HTERT RPE-1 (cell line): ENCODE results near the gene FNDC3A.

Source experiments
- in situ Hi-C: fragments of 300-500 bp; cut with MboI; formaldehyde crosslinking; loops from 4 replicates; pipeline ENCODE4 v1.14.3; 2020; ENCODE audit warnings: low sequenced_read_pairs

The FNDC3A gene

GRCh38 chr13:49213997-49214916 lies 238.5 kb downstream of the FNDC3A start:
- in situ Hi-C loops, result no loop called here

GRCh38 chr13:49214917-49215376 lies 239.2 kb downstream of the FNDC3A start:
- in situ Hi-C loops, result no loop called here

DNA sequence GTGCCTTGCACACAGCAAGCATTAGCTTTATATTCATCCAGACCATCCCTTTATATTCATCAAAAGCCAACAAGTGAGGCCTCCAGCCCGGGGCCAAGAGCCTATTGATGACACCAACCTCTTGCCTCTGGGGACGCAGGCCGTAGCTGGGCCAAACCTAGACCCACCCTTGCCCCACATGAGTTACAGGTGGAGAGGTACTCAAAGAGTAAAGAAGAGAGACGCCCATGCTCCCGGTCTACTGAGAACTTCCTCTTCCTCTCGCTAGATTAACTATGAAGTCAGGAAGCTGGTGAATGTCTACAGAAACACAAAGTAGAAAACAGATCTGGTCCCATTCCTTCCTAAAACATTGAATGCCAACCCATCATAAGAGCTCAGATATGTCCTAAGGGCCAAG lies 240.6 kb downstream of the FNDC3A start:
- in situ Hi-C loops, result no loop called here

GRCh38 chr13:49217962-49218492 lies 242.3 kb downstream of the FNDC3A start:
- in situ Hi-C loops, result no loop called here

DNA sequence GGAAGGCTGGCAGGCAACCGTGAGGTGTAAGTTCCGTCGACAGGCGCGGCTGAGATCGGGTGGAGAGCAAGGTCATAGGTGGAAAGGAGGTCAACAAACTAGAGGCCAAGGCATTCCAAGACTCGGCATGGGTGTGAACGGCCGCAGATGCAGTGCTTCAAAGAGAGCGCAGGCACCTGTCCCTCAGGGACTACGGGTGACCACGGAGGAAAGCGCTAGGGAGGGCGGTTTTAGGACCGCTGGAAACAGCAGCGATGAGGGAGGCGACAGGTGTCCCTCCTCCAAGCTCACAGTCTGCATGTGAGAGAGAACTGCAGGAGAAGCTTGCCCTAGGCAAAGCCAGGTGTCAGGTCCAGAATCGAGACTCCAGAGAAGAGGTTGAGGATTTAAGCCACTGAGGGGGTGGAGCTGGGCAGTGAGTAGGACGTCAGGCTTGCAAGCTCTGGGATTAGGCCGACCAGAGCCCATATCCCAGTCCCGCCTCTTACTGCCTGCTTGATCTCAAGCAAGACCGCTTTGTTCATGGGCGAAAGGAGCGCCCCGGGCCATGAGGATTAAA lies 242.9 kb downstream of the FNDC3A start:
- in situ Hi-C loops, result no loop called here

- in situ Hi-C loops, result no loop called here
Measured at GRCh38 chr13:49219647-49220035, 243.9 kb downstream of the FNDC3A start.

DNA sequence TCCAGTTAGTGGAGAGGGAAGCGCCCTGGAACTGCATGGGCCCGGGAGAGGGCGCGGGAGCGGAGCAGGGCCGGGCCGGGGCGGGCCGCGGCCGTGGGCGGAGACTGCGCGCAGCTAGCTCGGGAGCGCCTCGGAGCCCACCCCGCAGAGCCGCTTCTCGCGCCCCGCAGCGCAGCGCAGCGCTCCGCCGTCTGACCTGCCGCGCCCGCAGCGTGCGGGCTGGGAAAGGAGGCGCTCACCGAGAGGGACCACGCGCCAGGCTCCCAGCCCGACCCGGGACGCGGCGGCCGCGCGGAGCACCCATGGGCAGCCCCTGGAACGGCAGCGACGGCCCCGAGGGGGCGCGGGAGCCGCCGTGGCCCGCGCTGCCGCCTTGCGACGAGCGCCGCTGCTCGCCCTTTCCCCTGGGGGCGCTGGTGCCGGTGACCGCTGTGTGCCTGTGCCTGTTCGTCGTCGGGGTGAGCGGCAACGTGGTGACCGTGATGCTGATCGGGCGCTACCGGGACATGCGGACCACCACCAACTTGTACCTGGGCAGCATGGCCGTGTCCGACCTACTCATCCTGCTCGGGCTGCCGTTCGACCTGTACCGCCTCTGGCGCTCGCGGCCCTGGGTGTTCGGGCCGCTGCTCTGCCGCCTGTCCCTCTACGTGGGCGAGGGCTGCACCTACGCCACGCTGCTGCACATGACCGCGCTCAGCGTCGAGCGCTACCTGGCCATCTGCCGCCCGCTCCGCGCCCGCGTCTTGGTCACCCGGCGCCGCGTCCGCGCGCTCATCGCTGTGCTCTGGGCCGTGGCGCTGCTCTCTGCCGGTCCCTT lies 244.5 kb downstream of the FNDC3A start, which contains the start of gene MLNR:
TSS of gene MLNR (plus strand) at position 303 of the 820 bp plus-strand sequence. CDS start at position 303, 0 bp downstream.
- in situ Hi-C loops, result no loop called here

DNA sequence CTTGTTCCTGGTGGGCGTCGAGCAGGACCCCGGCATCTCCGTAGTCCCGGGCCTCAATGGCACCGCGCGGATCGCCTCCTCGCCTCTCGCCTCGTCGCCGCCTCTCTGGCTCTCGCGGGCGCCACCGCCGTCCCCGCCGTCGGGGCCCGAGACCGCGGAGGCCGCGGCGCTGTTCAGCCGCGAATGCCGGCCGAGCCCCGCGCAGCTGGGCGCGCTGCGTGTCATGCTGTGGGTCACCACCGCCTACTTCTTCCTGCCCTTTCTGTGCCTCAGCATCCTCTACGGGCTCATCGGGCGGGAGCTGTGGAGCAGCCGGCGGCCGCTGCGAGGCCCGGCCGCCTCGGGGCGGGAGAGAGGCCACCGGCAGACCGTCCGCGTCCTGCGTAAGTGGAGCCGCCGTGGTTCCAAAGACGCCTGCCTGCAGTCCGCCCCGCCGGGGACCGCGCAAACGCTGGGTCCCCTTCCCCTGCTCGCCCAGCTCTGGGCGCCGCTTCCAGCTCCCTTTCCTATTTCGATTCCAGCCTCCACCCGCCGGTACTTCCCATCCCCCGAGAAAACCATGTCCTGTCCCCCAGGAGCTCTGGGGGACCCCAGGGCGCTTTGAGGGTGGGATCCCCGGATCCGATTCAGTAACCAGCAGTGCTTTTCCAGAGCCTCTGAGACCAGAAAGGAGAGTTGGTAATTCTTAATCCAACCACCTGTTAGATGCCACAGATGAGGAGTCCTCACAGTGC lies 245.3 kb downstream of the FNDC3A start:
- in situ Hi-C loops, result no loop called here

DNA sequence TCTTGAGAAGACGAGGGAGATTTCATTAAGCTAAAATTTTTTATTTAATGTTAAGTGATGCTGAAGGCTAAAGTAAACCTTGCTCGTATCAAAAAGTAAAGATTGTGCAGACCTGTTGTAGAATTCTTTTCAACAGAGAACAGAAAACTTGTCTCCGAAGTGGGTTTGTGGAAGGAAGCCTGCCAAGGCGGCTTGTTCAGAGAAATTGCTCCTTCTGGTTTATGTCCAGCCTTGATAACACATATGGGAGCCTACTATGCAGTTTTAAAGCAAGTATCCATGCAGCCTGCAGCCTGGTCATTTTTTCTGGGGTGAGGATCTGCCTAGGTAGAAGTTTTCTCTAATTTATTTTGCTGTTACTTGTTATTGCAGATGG lies 245.9 kb downstream of the FNDC3A start:
- in situ Hi-C loops, result no loop called here

DNA sequence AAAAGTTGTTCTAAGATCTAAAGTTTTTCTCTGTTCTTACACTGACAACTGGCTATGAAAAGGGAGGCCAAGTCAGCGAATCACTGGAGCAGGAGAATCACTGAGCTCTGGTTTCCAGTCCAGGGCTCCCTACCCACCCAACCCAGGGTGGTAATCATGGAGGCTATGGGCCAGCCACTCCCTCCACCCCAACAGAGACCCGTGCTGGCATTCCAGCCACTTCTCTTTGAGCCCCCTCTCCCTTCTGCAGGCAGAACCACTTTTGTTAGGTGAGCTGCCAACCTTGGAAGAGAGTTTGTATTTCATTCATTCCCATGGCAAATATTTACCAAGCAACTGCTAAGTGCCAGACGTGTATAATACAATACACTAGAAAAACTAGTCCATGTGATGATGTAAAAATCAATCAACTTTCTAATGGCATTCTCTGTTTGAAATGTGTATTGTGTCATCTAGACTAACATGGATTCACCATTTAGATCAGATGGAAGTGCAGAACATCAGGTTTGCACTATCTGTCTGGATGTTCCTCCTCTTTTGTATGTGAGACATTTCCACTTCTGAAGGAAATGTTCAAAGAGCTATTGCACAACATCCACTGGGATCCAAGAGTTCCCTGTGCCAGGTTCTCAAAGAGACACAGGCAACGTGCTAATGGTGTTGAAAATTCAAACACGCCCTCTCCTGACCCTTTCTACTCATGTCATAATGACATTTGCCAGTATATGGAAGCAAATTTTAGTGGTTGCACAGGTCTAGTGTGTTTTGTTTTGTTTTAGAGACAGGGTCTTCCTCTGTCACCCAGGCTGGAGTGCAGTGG lies 249.7 kb downstream of the FNDC3A start:
- in situ Hi-C loops, result no loop called here

GRCh38 chr13:49226613-49227012 lies 250.9 kb downstream of the FNDC3A start:
- in situ Hi-C loops, result no loop called here

DNA sequence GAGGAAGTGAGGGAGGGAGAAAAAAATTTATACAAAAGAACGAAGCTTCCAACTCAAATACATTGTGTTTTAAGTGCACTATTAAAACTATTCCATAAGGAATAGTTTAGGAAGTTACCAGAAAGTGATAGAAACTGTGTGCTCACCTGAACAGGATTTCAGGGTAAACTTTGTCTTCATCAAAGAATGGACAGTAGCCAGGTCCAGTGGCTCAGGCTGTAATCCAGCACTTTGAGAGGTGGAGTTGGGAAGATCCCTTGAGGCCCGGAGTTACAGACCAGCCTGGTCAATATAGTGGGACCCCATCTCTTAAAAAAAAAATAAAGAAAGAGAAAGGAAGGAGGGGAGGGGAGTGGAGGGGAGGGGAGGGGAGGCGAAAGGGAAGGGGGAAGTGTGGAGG lies 259.0 kb downstream of the FNDC3A start:
- in situ Hi-C loops, result no loop called here

DNA sequence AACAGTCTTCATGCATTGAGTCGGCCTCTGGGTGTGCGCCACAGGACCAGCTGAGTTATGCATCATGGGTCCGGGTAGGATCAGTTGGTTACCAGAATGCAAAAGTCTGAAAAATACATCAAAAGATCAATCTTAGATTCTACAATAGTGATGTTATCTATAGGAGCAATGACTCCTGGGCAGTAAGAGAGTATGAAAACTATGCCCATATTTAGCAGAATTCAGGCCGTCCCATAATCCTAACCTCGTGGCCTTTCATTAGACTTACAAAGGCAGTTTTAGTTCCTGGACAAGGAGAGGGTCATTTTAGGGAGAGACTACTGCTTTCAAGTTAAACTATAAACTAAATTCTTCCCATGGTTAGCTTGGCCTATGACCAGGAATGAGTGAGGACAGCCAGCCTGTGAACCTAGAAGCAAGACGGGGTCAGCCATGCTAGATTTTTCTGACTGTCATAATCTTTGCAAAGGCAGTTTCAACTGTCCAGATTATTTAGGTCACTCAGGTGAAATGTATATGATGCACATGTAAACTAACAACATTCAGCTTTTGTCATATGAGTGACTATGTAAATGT lies 260.2 kb downstream of the FNDC3A start:
- in situ Hi-C loops, result no loop called here

DNA sequence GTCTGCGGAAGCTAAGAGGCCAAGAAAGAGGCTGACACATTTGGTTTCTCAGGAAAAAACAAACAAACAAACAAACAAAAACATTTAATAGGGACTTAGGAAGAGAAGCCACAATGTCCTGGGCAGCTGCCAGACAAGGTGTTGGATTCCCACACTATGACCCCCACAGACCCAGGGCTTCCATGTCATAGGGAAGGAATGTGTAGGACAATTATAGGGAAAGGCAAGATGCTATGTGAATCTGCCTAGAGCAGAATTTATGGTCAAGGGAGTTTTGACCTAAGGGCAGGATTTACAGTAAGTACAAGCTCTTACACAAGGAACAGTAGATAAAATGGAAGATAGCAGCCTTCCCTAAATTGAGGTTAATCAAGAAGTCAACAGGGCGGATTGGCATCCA lies 262.9 kb downstream of the FNDC3A start:
- in situ Hi-C loops, result no loop called here

DNA sequence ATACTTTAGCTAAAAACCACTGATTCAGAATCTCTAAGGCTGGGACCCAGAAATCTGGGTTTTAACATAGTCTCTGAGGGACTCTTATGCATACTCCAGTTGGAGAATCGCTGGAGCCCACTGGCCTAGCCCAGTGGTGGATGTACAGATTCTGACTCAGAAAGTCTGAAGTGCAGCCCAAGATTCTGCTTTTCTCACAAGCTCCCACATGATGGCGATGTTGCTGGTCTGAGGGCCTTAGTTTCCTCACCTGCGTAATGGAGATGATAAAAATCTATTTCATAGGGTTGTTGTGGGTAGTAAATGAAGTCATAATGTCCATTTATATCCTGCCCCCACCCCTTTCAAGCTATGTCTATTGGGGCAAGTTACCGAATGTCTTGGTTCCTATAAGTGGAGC lies 264.3 kb downstream of the FNDC3A start:
- in situ Hi-C loops, result no loop called here

DNA sequence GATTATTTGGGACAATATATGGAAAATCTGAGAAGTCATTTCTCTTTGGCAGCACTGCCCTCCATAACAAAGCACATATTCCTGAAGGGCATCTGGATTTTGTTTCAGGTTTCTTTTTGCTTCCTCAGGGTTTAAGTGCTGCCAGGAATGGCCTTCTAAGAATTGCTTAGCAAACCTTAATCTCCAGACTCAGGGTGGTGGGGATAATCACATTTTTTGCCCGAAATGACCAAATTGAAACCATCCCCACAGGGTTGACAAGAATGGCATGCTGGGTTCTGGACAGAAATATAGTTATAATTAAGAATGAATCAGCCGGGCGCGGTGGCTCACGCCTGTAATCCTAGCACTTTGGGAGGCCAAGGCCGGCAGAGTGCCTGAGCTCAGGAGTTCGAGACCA lies 265.6 kb downstream of the FNDC3A start:
- in situ Hi-C loops, result no loop called here

- in situ Hi-C loops, result no loop called here
Measured at GRCh38 chr13:49245101-49245500, 269.4 kb downstream of the FNDC3A start.

DNA sequence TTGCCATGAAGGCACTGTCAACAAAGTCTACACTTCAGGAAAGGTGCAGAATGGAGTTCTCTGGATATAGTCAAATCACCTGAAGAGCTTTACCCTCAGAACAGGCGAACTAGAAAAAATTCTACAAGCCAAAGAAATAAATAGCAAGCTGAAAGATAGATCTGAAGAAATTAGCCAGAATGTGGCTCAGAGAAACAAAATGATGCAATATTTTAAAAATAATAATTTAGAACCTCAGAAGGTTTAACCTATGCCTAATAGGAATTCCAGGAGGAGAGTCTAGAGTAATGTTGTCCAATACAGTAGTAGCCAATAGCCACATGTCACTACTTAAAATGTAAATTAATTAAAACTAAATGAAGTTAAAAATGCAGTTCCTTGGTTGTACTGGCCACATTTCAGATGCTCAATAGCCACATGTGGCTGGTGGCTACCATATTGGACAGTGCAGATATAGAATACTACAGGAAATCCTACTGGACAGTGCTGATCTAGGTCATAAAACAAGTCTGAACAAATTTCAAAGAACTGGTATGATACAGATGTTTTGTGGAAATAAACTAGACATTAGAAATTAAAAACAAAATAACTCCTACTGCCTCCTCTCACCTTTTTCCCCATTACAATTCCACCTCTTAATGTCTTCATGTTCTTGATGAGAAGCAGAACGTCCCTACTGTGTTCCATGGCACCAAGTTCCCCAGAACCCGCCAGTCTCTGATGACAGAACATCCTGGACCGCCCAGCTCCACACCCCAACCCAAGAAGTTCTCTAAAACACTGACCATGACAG lies 271.3 kb downstream of the FNDC3A start:
- in situ Hi-C loops, result no loop called here
